GM12878 (cell line): ENCODE measurements around the gene TET2. TPM values are rescaled to one million over a fixed set of nuclear protein-coding genes. Genes with fewer than 3 reads are reported as not detected.

Experiments
- ASH2L ChIP-seq: fragments of 300-600, 200-600 bp; sonication (generic); IDR thresholded peaks from 2 replicates; pipeline ENCODE4 v1.6.1; 2017; ENCODE audit warnings: low read depth, mild to moderate bottlenecking, borderline replicate concordance
- BRCA1 ChIP-seq: IDR thresholded peaks from 2 replicates; pipeline ENCODE4 v1.6.1; 2011; ENCODE audit warnings: low read depth, low read length, improper control_type of control experiment
- CBFB ChIP-seq: IDR thresholded peaks from 2 replicates; pipeline ENCODE4 v1.6.1; 2016; ENCODE audit warnings: antibody characterized with exemption, low read depth
- CBX3 ChIP-seq: fragments of 200-600 bp; sonication (generic); IDR thresholded peaks from 2 replicates; pipeline ENCODE4 v1.6.1; 2016; ENCODE audit warnings: low read depth, borderline replicate concordance
- CTCF ChIP-seq, 3 experiments: IDR thresholded peaks in 2 of 3; conservative IDR thresholded peaks in 1 of 3; 2 replicates each; pipeline ENCODE4 v1.5.1; 2011; ENCODE audit warnings: low read depth in 3 of 3, low read length in 3 of 3, mild to moderate bottlenecking in 3 of 3, control low read depth in 2 of 3, moderate library complexity in 2 of 3, inconsistent platforms in 1 of 3, mixed read lengths in 1 of 3; ENCODE audit not compliant: control insufficient read depth in 2 of 3, insufficient read depth in 1 of 3; ENCODE audit errors: extremely low read depth in 1 of 3
- DPF2 ChIP-seq: fragments of 450-650 bp; IDR thresholded peaks from 2 replicates; pipeline ENCODE4 v1.6.1; 2017; ENCODE audit warnings: mild to moderate bottlenecking
- EED ChIP-seq: sonication (generic); IDR thresholded peaks from 2 replicates; pipeline ENCODE4 v1.6.1; 2016; ENCODE audit warnings: antibody characterized with exemption, low read depth
- EGR1 ChIP-seq, 2 experiments: IDR thresholded peaks; 1 replicate in 1 of 2; 2 replicates in 1 of 2; pipeline ENCODE4 v1.6.1; 2011 to 2012; ENCODE audit warnings: low read depth in 2 of 2, low read length in 2 of 2, borderline replicate concordance in 1 of 2, mild to moderate bottlenecking in 1 of 2, moderate library complexity in 1 of 2
- GATAD2B ChIP-seq: fragments of 450-650 bp; conservative IDR thresholded peaks from 2 replicates; pipeline ENCODE4 v1.6.1; 2017; ENCODE audit warnings: low read depth, mild to moderate bottlenecking, moderate library complexity
- HCFC1 ChIP-seq: fragments of 150-350 bp; IDR thresholded peaks from 2 replicates; pipeline ENCODE4 v1.6.1; 2014; ENCODE audit warnings: low read length
- LARP7 ChIP-seq: fragments of 450-650 bp; IDR thresholded peaks from 2 replicates; pipeline ENCODE4 v1.6.1; 2017; ENCODE audit warnings: mild to moderate bottlenecking
- MEF2A ChIP-seq: IDR thresholded peaks from 2 replicates; pipeline ENCODE4 v1.6.1; 2011; ENCODE audit warnings: low read depth, mild to moderate bottlenecking, low read length, moderate library complexity; ENCODE audit not compliant: insufficient read depth
- MXI1 ChIP-seq: fragments of 150-350 bp; IDR thresholded peaks from 2 replicates; pipeline ENCODE4 v1.6.1; 2011; ENCODE audit warnings: low read depth, mild to moderate bottlenecking, inconsistent platforms, low read length, improper control_type of control experiment
- NFXL1 ChIP-seq: fragments of 450-650 bp; IDR thresholded peaks from 2 replicates; pipeline ENCODE4 v1.6.1; 2017; ENCODE audit warnings: antibody characterized with exemption, mild to moderate bottlenecking, borderline replicate concordance
- NKRF ChIP-seq: fragments of 450-650 bp; conservative IDR thresholded peaks from 2 replicates; pipeline ENCODE4 v1.6.1; 2017; ENCODE audit warnings: mild to moderate bottlenecking, moderate library complexity
- POU2F2 ChIP-seq: IDR thresholded peaks from 3 replicates; pipeline ENCODE4 v1.6.1; 2011; ENCODE audit warnings: low read depth, mild to moderate bottlenecking, low read length, borderline replicate concordance
- RELA ChIP-seq: fragments of 450-650 bp; IDR thresholded peaks from 2 replicates; pipeline ENCODE4 v1.8.0; 2014; ENCODE audit warnings: borderline replicate concordance; ENCODE audit not compliant: partially characterized antibody
- RUNX3 ChIP-seq: IDR thresholded peaks from 2 replicates; pipeline ENCODE4 v1.6.1; 2012; ENCODE audit warnings: low read length, inconsistent platforms
- SRF ChIP-seq, 2 experiments: IDR thresholded peaks; 2 replicates each; pipeline ENCODE4 v1.6.1; 2011; ENCODE audit warnings: low read depth in 2 of 2, low read length in 2 of 2, mild to moderate bottlenecking in 1 of 2, moderate library complexity in 1 of 2
- SUZ12 ChIP-seq: fragments of 200-600 bp; sonication (generic); IDR thresholded peaks from one replicate; pipeline ENCODE4 v1.6.1; 2018; ENCODE audit warnings: antibody characterized with exemption, mild to moderate bottlenecking; ENCODE audit not compliant: unreplicated experiment
- TAF1 ChIP-seq: IDR thresholded peaks from 2 replicates; pipeline ENCODE4 v1.6.1; 2011; ENCODE audit warnings: mild to moderate bottlenecking, low read depth, low read length, borderline replicate concordance
- YY1 ChIP-seq: IDR thresholded peaks from 2 replicates; pipeline ENCODE4 v1.6.1; 2011; ENCODE audit warnings: low read depth, mild to moderate bottlenecking, low read length
- ZNF217 ChIP-seq: fragments of 450-650 bp; IDR thresholded peaks from 2 replicates; pipeline ENCODE4 v1.6.1; 2017; ENCODE audit warnings: antibody characterized with exemption, mild to moderate bottlenecking
- ZNF24 ChIP-seq: fragments of 450-650 bp; IDR thresholded peaks from 2 replicates; pipeline ENCODE4 v1.6.1; 2017; ENCODE audit warnings: antibody characterized with exemption, mild to moderate bottlenecking
- polyA plus RNA-seq, 11 experiments: library from polyadenylated mRNA; depleted of rRNA in 4 of 11; unstranded in 6 of 11; stranded (reverse) in 5 of 11; fragments of >200 nt; fragmentation: Nextera tagmentation in 4 of 11; fragmentation: Illumina TruSeq in 1 of 11; extraction: Ambion mirVana in 4 of 11; extraction: Trizol in 1 of 11; gene quantifications; 1 replicate in 1 of 11; 2 replicates in 10 of 11; pipeline versions ENCODE4 v1.2.1 to v1.2.3, GENCODE V29; 2011 to 2016; ENCODE audit warnings: inconsistent platforms in 2 of 11, missing spikeins in 2 of 11, low read depth in 1 of 11
- total RNA-seq, 4 experiments: library from RNA; depleted of rRNA in 3 of 4; stranded (reverse); fragments of >200 nt in 3 of 4; fragmentation: Illumina TruSeq in 1 of 4; extraction: Trizol in 1 of 4; gene quantifications; 2 replicates each; pipeline versions ENCODE4 v1.2.1 to v1.2.3, GENCODE V29; 2013 to 2021

TET2 gene
- total and polyA plus RNA-seq, 10 of the 15 experiments (the other 5 are each of a cell fraction or from before 2014, with no cell fraction given), result 3.7 to 49.0 (median 27.5) TPM

- TF ChIP-seq CBFB (no peak), EED (0 out of 2 replicates have a peak, but pooled peaks have one; percentile 40), HCFC1 (no peak), ASH2L (peak; percentile 93; the same call in 1 of the 2 replicates), LARP7 (peak; percentile 93), YY1 (peak; percentile 97), MXI1 (peak; percentile 70), NFXL1 (0 out of 2 replicates have a peak, but pooled peaks have one; percentile 58), POU2F2 (peak; percentile 100), RUNX3 (no peak), SRF (IDR thresholded peaks at IDR 0.05; ENCODE audit: low read depth in 2 of 2, low read length in 2 of 2) (0 out of 4 replicates have a peak, but pooled peaks of 1 of the 2 experiments have one; percentile 38), EGR1 (IDR thresholded peaks at IDR 0.05; ENCODE audit: borderline replicate concordance in 1 of 2, low read depth in 2 of 2, low read length in 2 of 2) (peak in 1 of 2 experiments; percentile 88; a peak in 2 of 3 replicates), MEF2A (0 out of 2 replicates have a peak, but pooled peaks have one; percentile 5), BRCA1 (0 out of 2 replicates have a peak, but pooled peaks have one; percentile 39), ZNF217 (peak; percentile 81; the same call in 1 of the 2 replicates), SUZ12 (no peak), CBX3 (no peak), ZNF24 (peak; percentile 37; the same call in 1 of the 2 replicates), TAF1 (peak; percentile 87), DPF2 (peak; percentile 91), NKRF (peak; percentile 64), RELA (peak; percentile 7), CTCF (IDR thresholded peaks at IDR 0.05 in 2 of 3, conservative IDR thresholded peaks at IDR 0.05 in 1 of 3; ENCODE audit: control insufficient read depth in 2 of 3, extremely low read depth in 1 of 3, insufficient read depth in 1 of 3, low read depth in 3 of 3, low read length in 3 of 3) (peak in 1 of 3 experiments; percentile 8; a peak in 1 of 6 replicates), GATAD2B (peak; percentile 91)
Observed at GRCh38 chr4:105146276-105147015, at the start of gene TET2 (continued).
